K562 (cell line): ENCODE results near the gene EEF2. TPM values are rescaled to one million over a fixed set of nuclear protein-coding genes. Genes with fewer than 3 reads are reported as not detected.

Experiments used
- E2F4 ChIP-seq: sonication (generic); formaldehyde crosslinking; IDR thresholded peaks from 2 replicates; pipeline ENCODE4 v1.8.0; 2022; ENCODE audit warnings: mild to moderate bottlenecking, low read depth, missing genetic modification reagents
- JUNB ChIP-seq: fragments of 450-650 bp; formaldehyde crosslinking; conservative IDR thresholded peaks from 2 replicates; pipeline ENCODE4 v1.4.0; 2020; ENCODE audit warnings: mild to moderate bottlenecking
- KAT8 ChIP-seq: fragments of 450-650 bp; IDR thresholded peaks from 2 replicates; pipeline ENCODE4 v1.6.1; 2016; ENCODE audit warnings: low read depth, mild to moderate bottlenecking
- L3MBTL2 ChIP-seq: fragments of 450-650 bp; IDR thresholded peaks from 2 replicates; pipeline ENCODE4 v1.6.1; 2016; ENCODE audit warnings: mild to moderate bottlenecking, moderate library complexity
- MAFG ChIP-seq: fragments of 450-650 bp; conservative IDR thresholded peaks from 2 replicates; pipeline ENCODE4 v1.6.1; 2016; ENCODE audit warnings: missing genetic modification characterization, missing compliant biosample characterization
- MEF2A ChIP-seq: IDR thresholded peaks from 2 replicates; pipeline ENCODE4 v1.6.1; 2011; ENCODE audit warnings: low read depth, mild to moderate bottlenecking, low read length, moderate library complexity; ENCODE audit not compliant: control insufficient read depth
- NFIC ChIP-seq: fragments of 450-650 bp; IDR thresholded peaks from 2 replicates; pipeline ENCODE4 v1.6.1; 2017; ENCODE audit warnings: mild to moderate bottlenecking, inconsistent platforms
- PML ChIP-seq: IDR thresholded peaks from 2 replicates; pipeline ENCODE4 v1.6.1; 2012; ENCODE audit warnings: low read length, inconsistent platforms
- POLR2AphosphoS5 ChIP-seq: IDR thresholded peaks from 2 replicates; pipeline ENCODE4 v1.6.1; 2011; ENCODE audit warnings: mild to moderate bottlenecking, low read depth, low read length, moderate library complexity; ENCODE audit not compliant: control insufficient read depth, insufficient read depth
- PRPF4 ChIP-seq: fragments of 200-400 bp; formaldehyde crosslinking; IDR thresholded peaks from one replicate; pipeline ENCODE4 v1.6.1; 2017; ENCODE audit warnings: low read length, low read depth, mild to moderate bottlenecking; ENCODE audit not compliant: insufficient read depth, poor library complexity, severe bottlenecking
- SP2 ChIP-seq: IDR thresholded peaks from 2 replicates; pipeline ENCODE4 v1.6.1; 2011; ENCODE audit warnings: mild to moderate bottlenecking, low read depth, low read length, moderate library complexity; ENCODE audit not compliant: poor library complexity, severe bottlenecking; ENCODE audit errors: extremely low read depth
- SRSF7 ChIP-seq: fragments of 200-400 bp; formaldehyde crosslinking; optimal IDR thresholded peaks from 2 replicates; pipeline ENCODE3; 2017; ENCODE audit warnings: mild to moderate bottlenecking, low read depth, low read length
- YY1 ChIP-seq, 3 experiments: IDR thresholded peaks; 2 replicates each; pipeline ENCODE4 v1.6.1; 2011; ENCODE audit warnings: low read length in 2 of 3, mild to moderate bottlenecking in 2 of 3, moderate library complexity in 2 of 3, borderline replicate concordance in 1 of 3, control low read depth in 1 of 3, low read depth in 1 of 3; ENCODE audit not compliant: insufficient read depth in 3 of 3, insufficient replicate concordance in 2 of 3, control insufficient read depth in 1 of 3, insufficient read length in 1 of 3; ENCODE audit errors: extremely low read depth in 1 of 3
- ZBTB17 ChIP-seq: fragments of 450-650 bp; formaldehyde crosslinking; IDR thresholded peaks from 2 replicates; pipeline ENCODE4 v1.4.0; 2020; ENCODE audit warnings: mild to moderate bottlenecking
- ZNF347 ChIP-seq: fragments of 450-650 bp; formaldehyde crosslinking; IDR thresholded peaks from 2 replicates; pipeline ENCODE4 v1.4.0; 2020; ENCODE audit warnings: low read depth, mild to moderate bottlenecking, moderate library complexity
- ZNF408 ChIP-seq: fragments of 250-450 bp; sonication (Bioruptor Pico); IDR thresholded peaks from 2 replicates; pipeline ENCODE4 v1.4.0; 2020; ENCODE audit warnings: low read depth, mild to moderate bottlenecking, moderate library complexity
- ZNF584 ChIP-seq: fragments of 200-800 bp; sonication (Bioruptor generic); IDR thresholded peaks from 2 replicates; pipeline ENCODE4 v1.6.1; 2016; ENCODE audit warnings: low read depth, mild to moderate bottlenecking, missing genetic modification characterization, missing compliant biosample characterization
- ZNF655 ChIP-seq: fragments of 250-450 bp; sonication (Bioruptor Pico); IDR thresholded peaks from 2 replicates; pipeline ENCODE4 v1.5.0; 2021
- ZZZ3 ChIP-seq: fragments of 450-650 bp; IDR thresholded peaks from 2 replicates; pipeline ENCODE4 v1.6.1; 2016; ENCODE audit warnings: antibody characterized with exemption, mild to moderate bottlenecking, moderate library complexity
- polyA plus RNA-seq, 8 experiments: library from polyadenylated mRNA; depleted of rRNA in 4 of 8; stranded (reverse) in 5 of 8; unstranded in 3 of 8; fragments of >200 nt; fragmentation: Nextera tagmentation in 2 of 8; fragmentation: Illumina TruSeq in 1 of 8; extraction: Ambion mirVana in 2 of 8; extraction: Trizol in 1 of 8; gene quantifications; 2 replicates each; pipeline versions ENCODE4 v1.2.1 to v1.2.3, GENCODE V29; 2011 to 2014; ENCODE audit warnings: inconsistent platforms in 1 of 8, missing spikeins in 1 of 8
- total RNA-seq, 7 experiments: library from RNA; depleted of rRNA in 6 of 7; stranded (reverse); fragments of >200 nt in 6 of 7; fragmentation: Illumina TruSeq in 2 of 7; extraction: Trizol in 2 of 7; gene quantifications; 2 replicates each; pipeline versions ENCODE4 v1.2.1 to v1.2.3, GENCODE V29; 2011 to 2021; ENCODE audit warnings: low replicate concordance in 1 of 7
- TF ChIP-seq, protein P1 (sequence below): fragments of 250-450 bp; sonication (Bioruptor Pico); IDR thresholded peaks from 2 replicates; pipeline ENCODE4 v1.8.0; 2021; ENCODE audit warnings: mild to moderate bottlenecking, moderate library complexity
- TF ChIP-seq, protein P2 (sequence below): fragments of 450-650 bp; IDR thresholded peaks from 2 replicates; pipeline ENCODE4 v1.6.1; 2014; ENCODE audit warnings: low read depth, mild to moderate bottlenecking, moderate library complexity, borderline replicate concordance
- TF ChIP-seq, protein P3 (sequence below): fragments of 250-450 bp; sonication (Bioruptor Pico); IDR thresholded peaks from 2 replicates; pipeline ENCODE4 v1.6.1; 2021; ENCODE audit warnings: mild to moderate bottlenecking

Gene EEF2
- total and polyA plus RNA-seq, 9 of the 15 experiments (the other 6 are each of a cell fraction or from before 2014, with no cell fraction given), result 372 to 3,003 (median 1,453) TPM

DNA sequence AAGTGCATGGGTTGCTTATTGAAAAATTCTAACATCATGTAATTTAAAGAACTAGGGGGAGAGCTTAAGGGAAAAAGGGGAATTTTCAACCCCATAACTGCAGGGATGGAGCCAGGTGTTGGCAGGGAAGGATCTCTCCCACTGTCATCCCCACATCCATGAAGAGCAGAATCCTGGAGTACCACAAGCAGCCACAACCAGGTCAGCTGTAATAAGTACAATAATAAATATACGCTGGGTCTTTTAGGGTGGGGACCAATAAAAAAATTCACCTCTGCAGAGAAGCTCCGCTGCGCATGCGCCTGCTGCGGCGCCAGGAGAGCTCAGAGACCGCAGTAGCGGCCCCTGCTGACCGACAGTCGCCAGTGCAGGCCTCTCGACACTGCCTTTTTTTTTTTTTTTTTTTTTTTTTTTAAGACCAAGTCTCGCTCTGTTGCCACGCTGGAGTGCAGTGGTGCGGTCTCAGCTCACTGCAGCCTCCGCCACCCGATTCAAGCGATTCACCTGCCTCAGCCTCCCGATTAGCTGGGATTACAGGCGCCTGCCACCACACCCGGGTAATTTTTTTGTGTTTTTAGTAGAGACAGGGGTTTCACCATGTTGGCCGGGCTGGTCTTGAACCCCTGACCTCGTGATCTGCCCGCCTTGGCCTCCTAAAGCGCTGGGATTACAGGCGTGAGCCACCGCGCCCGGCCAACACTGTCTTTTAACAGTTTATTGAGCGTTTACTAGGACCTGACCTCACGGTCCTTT lies 2.5 kb upstream of the EEF2 start (continued):
- TF ChIP-seq PML (no peak), KAT8 (no peak), ZZZ3 (no peak), ZBTB17 (CRISPR knock-in tag) (no peak), NFIC (no peak), E2F4 (CRISPR knock-in tag) (no peak), SRSF7 (no peak), ZNF655 (no peak), L3MBTL2 (no peak), SP2 (no peak), ZNF408 (CRISPR knock-in tag) (no peak), MAFG (tag) (no peak), POLR2AphosphoS5 (no peak), PRPF4 (no peak), YY1 (IDR thresholded peaks at IDR 0.05; ENCODE audit: borderline replicate concordance in 1 of 3, control insufficient read depth in 1 of 3, extremely low read depth in 1 of 3, insufficient read depth in 3 of 3, insufficient read length in 1 of 3, insufficient replicate concordance in 2 of 3, low read depth in 1 of 3, low read length in 2 of 3) (peak in 1 of 3 experiments; percentile 15), MEF2A (no peak), ZNF584 (CRISPR knock-in tag) (no peak), JUNB (CRISPR knock-in tag) (no peak), ZNF347 (CRISPR knock-in tag) (no peak)
- TF ChIP-seq, protein P1, sequence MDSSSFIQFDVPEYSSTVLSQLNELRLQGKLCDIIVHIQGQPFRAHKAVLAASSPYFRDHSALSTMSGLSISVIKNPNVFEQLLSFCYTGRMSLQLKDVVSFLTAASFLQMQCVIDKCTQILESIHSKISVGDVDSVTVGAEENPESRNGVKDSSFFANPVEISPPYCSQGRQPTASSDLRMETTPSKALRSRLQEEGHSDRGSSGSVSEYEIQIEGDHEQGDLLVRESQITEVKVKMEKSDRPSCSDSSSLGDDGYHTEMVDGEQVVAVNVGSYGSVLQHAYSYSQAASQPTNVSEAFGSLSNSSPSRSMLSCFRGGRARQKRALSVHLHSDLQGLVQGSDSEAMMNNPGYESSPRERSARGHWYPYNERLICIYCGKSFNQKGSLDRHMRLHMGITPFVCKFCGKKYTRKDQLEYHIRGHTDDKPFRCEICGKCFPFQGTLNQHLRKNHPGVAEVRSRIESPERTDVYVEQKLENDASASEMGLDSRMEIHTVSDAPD (CRISPR knock-in tag), result no peak
- TF ChIP-seq, protein P2, sequence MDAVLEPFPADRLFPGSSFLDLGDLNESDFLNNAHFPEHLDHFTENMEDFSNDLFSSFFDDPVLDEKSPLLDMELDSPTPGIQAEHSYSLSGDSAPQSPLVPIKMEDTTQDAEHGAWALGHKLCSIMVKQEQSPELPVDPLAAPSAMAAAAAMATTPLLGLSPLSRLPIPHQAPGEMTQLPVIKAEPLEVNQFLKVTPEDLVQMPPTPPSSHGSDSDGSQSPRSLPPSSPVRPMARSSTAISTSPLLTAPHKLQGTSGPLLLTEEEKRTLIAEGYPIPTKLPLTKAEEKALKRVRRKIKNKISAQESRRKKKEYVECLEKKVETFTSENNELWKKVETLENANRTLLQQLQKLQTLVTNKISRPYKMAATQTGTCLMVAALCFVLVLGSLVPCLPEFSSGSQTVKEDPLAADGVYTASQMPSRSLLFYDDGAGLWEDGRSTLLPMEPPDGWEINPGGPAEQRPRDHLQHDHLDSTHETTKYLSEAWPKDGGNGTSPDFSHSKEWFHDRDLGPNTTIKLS, result 0 out of 2 replicates have a peak, but pooled peaks have one; percentile 38
- TF ChIP-seq, protein P3, sequence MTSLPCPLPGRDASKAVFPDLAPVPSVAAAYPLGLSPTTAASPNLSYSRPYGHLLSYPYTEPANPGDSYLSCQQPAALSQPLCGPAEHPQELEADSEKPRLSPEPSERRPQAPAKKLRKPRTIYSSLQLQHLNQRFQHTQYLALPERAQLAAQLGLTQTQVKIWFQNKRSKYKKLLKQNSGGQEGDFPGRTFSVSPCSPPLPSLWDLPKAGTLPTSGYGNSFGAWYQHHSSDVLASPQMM (CRISPR knock-in tag), result no peak
